ENCODE results near the gene MACROD2. TPM values are rescaled to one million over a fixed set of nuclear protein-coding genes. Genes with fewer than 3 reads are reported as not detected.

Gene MACROD2
- total RNA-seq, 2 donors from 2014 or later, result 0.94 to 10.4 TPM

DNA sequence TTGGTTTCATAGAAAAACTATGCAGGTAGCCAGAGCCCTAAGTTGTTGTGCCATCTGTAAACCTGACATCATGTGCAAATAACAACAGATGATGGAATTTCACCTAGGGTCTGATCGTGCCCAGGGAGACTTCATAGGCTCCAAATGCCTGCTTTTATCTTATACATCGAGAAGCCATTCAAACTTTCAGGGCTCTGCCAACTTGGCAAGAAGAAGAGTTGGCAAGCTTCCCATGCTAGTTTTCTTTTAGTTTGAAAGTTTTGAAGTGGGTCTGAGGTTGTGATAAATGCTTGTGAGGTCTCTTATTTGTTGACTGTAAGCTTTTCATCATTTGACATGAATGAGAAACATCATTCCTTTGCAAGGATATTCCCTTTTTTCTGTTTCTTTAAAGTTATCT lies 517.5 kb downstream of the MACROD2 start:
- no peak overlapping the region for H3K27ac ChIP-seq
- no peak for DNase-seq (ENCODE audit: low spot score)
- H3K4me1 ChIP-seq, result no peaks in the 10 kb centered on the region
- no peaks in the 10 kb centered on the region for H3K36me3 ChIP-seq
- H3K9me3 ChIP-seq, result no peaks in the 10 kb centered on the region
- H3K27me3 ChIP-seq, result no peaks in the 10 kb centered on the region
- TF ChIP-seq, protein P1, sequence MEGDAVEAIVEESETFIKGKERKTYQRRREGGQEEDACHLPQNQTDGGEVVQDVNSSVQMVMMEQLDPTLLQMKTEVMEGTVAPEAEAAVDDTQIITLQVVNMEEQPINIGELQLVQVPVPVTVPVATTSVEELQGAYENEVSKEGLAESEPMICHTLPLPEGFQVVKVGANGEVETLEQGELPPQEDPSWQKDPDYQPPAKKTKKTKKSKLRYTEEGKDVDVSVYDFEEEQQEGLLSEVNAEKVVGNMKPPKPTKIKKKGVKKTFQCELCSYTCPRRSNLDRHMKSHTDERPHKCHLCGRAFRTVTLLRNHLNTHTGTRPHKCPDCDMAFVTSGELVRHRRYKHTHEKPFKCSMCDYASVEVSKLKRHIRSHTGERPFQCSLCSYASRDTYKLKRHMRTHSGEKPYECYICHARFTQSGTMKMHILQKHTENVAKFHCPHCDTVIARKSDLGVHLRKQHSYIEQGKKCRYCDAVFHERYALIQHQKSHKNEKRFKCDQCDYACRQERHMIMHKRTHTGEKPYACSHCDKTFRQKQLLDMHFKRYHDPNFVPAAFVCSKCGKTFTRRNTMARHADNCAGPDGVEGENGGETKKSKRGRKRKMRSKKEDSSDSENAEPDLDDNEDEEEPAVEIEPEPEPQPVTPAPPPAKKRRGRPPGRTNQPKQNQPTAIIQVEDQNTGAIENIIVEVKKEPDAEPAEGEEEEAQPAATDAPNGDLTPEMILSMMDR (IDR thresholded peaks at IDR 0.05), result no peak
- H3K4me3 ChIP-seq, result no peak overlapping the region

DNA sequence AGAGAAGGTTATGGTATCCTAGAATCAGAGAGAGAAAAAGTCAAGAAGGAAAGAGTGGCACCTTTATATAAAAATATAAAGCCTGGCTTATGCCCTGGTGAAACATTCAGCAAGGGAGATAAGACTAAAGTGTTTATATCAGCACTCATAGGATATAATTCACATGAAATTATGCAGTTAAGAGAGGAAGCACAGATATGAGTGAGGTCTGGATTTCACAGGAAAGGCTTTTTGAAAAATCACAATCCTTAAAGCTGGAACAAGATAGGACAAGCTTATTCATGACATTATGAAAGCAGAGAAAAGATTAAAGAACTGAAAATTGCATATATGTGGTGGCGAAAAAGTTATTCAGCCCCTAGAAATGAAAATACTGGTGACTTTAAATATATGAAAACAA lies 523.3 kb downstream of the MACROD2 start:
- no peaks in the 10 kb centered on the region for H3K9me3 ChIP-seq
- H3K4me3 ChIP-seq, result no peak overlapping the region
- TF ChIP-seq, protein P1 (IDR thresholded peaks at IDR 0.05), result no peak
- no peaks in the 10 kb centered on the region for H3K4me1 ChIP-seq
- no peak for DNase-seq (ENCODE audit: low spot score)
- no peaks in the 10 kb centered on the region for H3K36me3 ChIP-seq
- H3K27ac ChIP-seq, result no peak overlapping the region
- H3K27me3 ChIP-seq, result no peaks in the 10 kb centered on the region

DNA sequence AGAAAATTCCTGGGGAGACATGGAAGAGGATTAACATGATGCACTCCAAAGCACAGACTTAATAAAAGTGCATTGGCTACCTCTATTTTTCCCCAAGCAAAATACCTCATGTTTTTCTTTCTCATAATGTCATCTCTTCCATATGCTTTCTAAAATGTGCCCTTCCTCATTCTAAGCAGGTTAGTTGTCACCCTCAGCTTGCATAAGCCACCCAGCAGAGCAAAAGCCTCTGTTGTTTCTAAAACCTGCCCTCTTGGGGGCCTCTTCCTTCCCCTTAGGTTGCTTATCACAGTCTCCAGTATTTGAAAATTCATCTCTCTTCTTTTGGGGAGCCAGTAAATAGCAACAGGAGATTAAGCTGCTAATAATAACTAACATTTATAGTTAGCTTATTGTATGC lies 525.7 kb downstream of the MACROD2 start:
- Histone ChIP-seq H3K27me3 (no peaks in the 10 kb centered on the region), H3K36me3 (no peaks in the 10 kb centered on the region), H3K27ac (no peak overlapping the region), H3K9me3 (no peaks in the 10 kb centered on the region), H3K4me3 (no peak overlapping the region), H3K4me1 (no peaks in the 10 kb centered on the region)
- DNase-seq (ENCODE audit: low spot score), result no peak
- TF ChIP-seq, protein P1 (IDR thresholded peaks at IDR 0.05), result no peak

DNA sequence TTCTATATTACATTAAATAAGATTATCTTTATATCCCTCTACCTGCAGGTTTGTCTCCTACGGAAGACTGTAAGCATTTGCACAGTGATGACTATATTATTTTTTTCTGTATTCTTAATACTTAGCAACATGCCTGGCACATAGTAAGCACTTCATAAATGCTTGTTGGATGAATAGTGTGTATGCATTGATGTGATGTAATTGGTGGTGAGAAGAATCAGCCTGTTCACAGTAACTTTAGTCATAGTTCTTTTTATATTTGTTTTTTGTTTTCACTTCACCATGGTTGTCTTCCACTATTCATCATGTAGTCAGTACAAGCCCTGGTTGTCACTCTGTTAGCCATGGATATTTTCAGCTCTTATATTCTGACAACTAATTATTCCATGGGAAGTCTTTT lies 526.1 kb downstream of the MACROD2 start:
- TF ChIP-seq, protein P1 (IDR thresholded peaks at IDR 0.05), result no peak
- H3K27ac ChIP-seq, result no peak overlapping the region
- no peaks in the 10 kb centered on the region for H3K9me3 ChIP-seq
- no peak for DNase-seq (ENCODE audit: low spot score)
- no peak overlapping the region for H3K4me3 ChIP-seq
- no peaks in the 10 kb centered on the region for H3K4me1 ChIP-seq
- no peaks in the 10 kb centered on the region for H3K27me3 ChIP-seq
- H3K36me3 ChIP-seq, result no peaks in the 10 kb centered on the region

DNA sequence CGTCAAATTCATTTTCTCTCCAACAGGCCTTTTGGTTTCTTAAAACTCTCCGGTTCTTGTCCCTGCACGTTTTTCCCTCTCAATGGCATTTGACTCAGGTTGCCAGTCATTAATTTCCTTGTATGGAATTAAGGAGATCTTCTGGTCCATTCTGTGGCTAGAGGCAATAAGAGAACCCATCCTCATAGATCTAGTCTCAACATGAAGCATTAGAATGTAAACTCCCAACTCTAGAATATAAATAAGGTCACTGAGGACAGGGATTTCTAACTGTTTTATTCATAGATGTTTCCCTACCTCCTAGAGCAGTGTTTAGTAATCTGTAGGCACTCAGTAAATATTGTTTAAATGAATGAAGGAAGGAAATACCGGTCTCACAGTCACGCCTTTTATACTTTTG lies 527.3 kb downstream of the MACROD2 start:
- Histone ChIP-seq H3K9me3 (no peaks in the 10 kb centered on the region), H3K27ac (no peak overlapping the region), H3K27me3 (no peaks in the 10 kb centered on the region), H3K36me3 (no peaks in the 10 kb centered on the region), H3K4me1 (no peaks in the 10 kb centered on the region), H3K4me3 (no peak overlapping the region)
- no peak for DNase-seq (ENCODE audit: low spot score)
- TF ChIP-seq, protein P1 (IDR thresholded peaks at IDR 0.05), result no peak

DNA sequence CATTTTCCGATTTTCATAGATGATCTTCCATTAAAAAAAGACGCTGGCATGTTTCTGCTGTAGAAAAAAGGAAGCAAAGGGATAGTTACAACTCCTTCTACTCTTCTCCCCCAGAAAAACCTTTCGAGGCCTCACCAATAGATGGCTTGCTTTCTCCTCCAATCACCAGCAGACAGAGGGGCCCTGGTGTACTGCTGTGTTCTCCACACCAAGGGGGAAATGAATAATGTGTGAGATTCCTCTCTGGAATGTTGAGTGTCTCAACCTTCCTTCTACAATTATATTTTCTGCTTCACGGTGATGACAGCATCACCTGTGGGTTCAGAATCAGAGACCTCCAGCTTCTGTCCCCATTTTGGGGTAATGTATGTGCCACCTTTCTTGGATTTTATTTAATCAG lies 527.8 kb downstream of the MACROD2 start:
- Histone ChIP-seq H3K4me1 (no peaks in the 10 kb centered on the region), H3K4me3 (no peak overlapping the region), H3K27me3 (no peaks in the 10 kb centered on the region), H3K27ac (no peak overlapping the region), H3K36me3 (no peaks in the 10 kb centered on the region), H3K9me3 (no peaks in the 10 kb centered on the region)
- no peak for DNase-seq (ENCODE audit: low spot score)
- TF ChIP-seq, protein P1 (IDR thresholded peaks at IDR 0.05), result no peak

All from right atrium auricular region (tissue), 2 donors.